HCT116 (cell line): ENCODE results near the gene ABHD12.

ENCODE experiments used
- CTCF ChIP-seq, 3 experiments: fragments of 200-600 bp in 1 of 3; sonication (generic) in 1 of 3; IDR thresholded peaks in 2 of 3; conservative IDR thresholded peaks in 1 of 3; 2 replicates each; pipeline ENCODE4 v1.5.1; 2012 to 2017; ENCODE audit warnings: low read depth in 2 of 3, low read length in 2 of 3, antibody characterized with exemption in 1 of 3, borderline replicate concordance in 1 of 3, control low read depth in 1 of 3, mild to moderate bottlenecking in 1 of 3, mixed read lengths in 1 of 3, mixed run types in 1 of 3, moderate library complexity in 1 of 3; ENCODE audit not compliant: insufficient read depth in 1 of 3
- EZH2 ChIP-seq: fragments of 200-600 bp; sonication (generic); IDR thresholded peaks from 2 replicates; pipeline ENCODE4 v1.6.1; 2017; ENCODE audit warnings: antibody characterized with exemption, mixed run types
- FOSL1 ChIP-seq: IDR thresholded peaks from 2 replicates; pipeline ENCODE4 v1.6.1; 2012; ENCODE audit warnings: low read depth
- MAX ChIP-seq: IDR thresholded peaks from 2 replicates; pipeline ENCODE4 v1.6.1; 2012
- POLR2A ChIP-seq: IDR thresholded peaks from 2 replicates; pipeline ENCODE4 v1.7.0; 2011; ENCODE audit warnings: borderline replicate concordance; ENCODE audit not compliant: insufficient read depth, insufficient read length; ENCODE audit errors: extremely low read depth
- RAD21 ChIP-seq: IDR thresholded peaks from 2 replicates; pipeline ENCODE4 v1.6.1; 2012; ENCODE audit warnings: low read depth, mild to moderate bottlenecking

- TF ChIP-seq CTCF (IDR thresholded peaks at IDR 0.05 in 2 of 3, conservative IDR thresholded peaks at IDR 0.05 in 1 of 3; ENCODE audit: borderline replicate concordance in 1 of 3, insufficient read depth in 1 of 3, low read depth in 2 of 3, low read length in 2 of 3) (no peak), FOSL1 (no peak), RAD21 (no peak), MAX (no peak), EZH2 (no peak), POLR2A (no peak)
These were observed 87.2 kb downstream of the ABHD12 start for GRCh38 chr20:25303292-25304024.
